NCI-H1092 treated with DMSO at 0.1 percent for 48 hours (cell line): Measurements from ENCODE around the gene UCHL5.

Experiments
- DNase-seq: peaks from one replicate; lab custom pipeline; 2025; lab: John Stamatoyannopoulos, UW

Gene UCHL5

GRCh38 chr1:192967901-192968300 is 91.3 kb downstream of the UCHL5 start:
- no peak for DNase-seq

- no peak for DNase-seq
Observed at GRCh38 chr1:192967211-192967877, 91.8 kb downstream of the UCHL5 start.

- DNase-seq = no peak
Observed at GRCh38 chr1:192966073-192966472, 93.1 kb downstream of the UCHL5 start.

GRCh38 chr1:192962901-192963300 is 96.3 kb downstream of the UCHL5 start:
- DNase-seq = no peak
